Measurements from ENCODE around the gene COPS3.

- TF ChIP-seq POLR2AphosphoS5 (IDR thresholded peaks at IDR 0.05; ENCODE audit: low read depth, low read length) (no peak), POLR2A (IDR thresholded peaks at IDR 0.05; ENCODE audit: low read depth, low read length) (no peak), TAF1 (IDR thresholded peaks at IDR 0.05; ENCODE audit: low read depth, low read length) (no peak), SPI1 (IDR thresholded peaks at IDR 0.05; ENCODE audit: low read depth, low read length) (no peak), PAX5 (IDR thresholded peaks at IDR 0.05; ENCODE audit: insufficient read depth, low read length, severe bottlenecking) (no peak), POU2F2 (IDR thresholded peaks at IDR 0.05; ENCODE audit: low read depth, low read length) (no peak)
Measured at GRCh38 chr17:17309356-17309755, 28.3 kb upstream of the COPS3 start.
